GM21390 (cell line): ENCODE measurements around the gene PLPP6.
A peak's percentile ranks its signal among the peaks of the same experiment; 100 is the strongest.

ENCODE experiments used
- ATAC-seq: cut with Tn5 transposase; IDR thresholded peaks from one replicate; pipeline ENCODE4 v1.9.1; 2021; ENCODE audit not compliant: unreplicated experiment

The PLPP6 gene

DNA sequence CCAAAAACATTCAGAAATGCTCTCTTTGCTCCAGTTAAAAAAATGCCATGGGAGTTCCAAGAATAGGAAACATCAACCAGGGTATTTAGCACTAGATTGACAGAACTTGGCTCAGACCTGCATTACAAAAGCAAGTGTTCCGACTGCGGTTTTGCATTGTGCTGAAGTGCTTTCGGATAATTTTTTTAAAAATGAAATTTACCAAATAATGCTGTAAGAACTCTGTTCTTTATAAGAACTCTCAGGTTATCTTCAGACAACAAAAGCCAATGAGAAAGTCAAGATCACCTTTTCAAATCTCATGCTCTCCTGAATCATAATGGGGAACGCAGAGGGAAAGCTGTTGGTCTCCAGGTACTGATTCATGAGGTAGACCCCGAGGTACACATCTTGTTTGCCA lies 483 bp upstream of the PLPP6 start:
- ATAC-seq: no peak

DNA sequence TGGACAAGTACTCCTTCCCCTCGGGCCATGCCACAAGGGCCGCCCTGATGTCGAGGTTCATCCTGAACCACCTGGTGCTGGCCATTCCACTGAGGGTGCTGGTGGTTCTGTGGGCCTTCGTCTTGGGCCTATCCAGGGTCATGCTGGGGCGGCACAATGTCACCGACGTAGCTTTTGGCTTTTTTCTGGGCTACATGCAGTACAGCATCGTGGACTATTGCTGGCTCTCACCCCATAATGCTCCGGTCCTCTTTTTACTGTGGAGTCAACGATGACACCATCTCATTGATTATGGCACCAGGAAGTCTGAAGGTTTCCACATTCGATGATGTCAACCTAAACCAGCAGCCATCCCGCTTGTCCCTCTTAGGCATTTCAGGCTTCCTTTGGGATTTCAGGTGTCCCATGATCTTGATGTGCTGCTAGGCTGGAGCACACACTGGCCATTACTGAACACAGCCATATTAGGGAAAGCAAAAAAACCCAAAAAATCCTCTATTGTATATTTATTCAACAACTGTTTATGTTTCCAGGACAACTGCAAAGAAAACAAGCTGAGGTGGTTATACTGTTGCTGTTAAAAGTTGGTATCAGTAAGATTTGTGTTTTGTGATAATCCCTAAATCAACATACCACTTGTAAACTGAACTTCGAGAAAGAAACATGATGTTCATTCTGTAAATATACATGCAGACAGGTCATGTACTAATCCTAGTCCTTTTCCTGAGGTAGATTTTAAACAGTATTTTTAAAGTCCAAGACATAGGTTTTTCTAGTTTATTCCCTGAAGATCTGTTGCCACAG lies 1.1 kb downstream of the PLPP6 start:
- no peak for ATAC-seq

DNA sequence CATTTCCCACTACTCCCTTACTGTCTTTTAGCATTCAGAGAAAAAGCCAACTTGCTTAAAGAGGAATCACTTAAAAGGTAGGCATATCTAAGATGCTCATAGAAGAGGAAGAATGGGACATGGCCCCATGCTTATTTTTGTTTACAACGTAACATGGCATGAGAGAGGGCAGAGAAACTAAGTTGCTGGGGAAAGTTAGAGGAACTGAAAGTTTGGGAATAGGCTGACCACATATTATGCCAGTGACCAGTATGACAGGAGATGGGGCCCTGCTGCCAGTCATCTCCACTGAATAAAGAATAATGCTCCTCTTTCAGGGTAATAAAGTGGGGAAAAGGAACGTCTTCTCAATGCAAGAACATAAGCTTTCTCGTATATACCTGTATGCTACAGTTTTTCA lies 1.9 kb downstream of the PLPP6 start:
- ATAC-seq: no peak

DNA sequence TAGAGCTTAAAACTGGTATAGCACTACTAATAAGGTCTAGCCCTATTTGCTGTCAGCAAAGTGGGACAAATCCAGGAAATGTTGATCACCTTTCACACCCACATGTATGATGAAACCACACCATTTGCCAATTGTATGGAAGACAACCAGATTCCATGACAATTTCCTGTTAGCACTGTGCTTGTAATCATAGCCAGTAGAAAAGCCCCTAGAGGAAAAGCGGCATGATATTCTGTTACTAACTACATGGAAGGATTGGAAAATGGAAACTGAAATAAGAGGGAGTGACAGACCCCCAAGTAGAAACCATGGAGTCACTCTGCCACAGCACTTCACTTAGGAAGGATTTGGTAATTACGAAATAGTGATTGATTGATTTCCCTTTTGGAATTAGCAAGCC lies 3.3 kb downstream of the PLPP6 start:
- no peak for ATAC-seq

DNA sequence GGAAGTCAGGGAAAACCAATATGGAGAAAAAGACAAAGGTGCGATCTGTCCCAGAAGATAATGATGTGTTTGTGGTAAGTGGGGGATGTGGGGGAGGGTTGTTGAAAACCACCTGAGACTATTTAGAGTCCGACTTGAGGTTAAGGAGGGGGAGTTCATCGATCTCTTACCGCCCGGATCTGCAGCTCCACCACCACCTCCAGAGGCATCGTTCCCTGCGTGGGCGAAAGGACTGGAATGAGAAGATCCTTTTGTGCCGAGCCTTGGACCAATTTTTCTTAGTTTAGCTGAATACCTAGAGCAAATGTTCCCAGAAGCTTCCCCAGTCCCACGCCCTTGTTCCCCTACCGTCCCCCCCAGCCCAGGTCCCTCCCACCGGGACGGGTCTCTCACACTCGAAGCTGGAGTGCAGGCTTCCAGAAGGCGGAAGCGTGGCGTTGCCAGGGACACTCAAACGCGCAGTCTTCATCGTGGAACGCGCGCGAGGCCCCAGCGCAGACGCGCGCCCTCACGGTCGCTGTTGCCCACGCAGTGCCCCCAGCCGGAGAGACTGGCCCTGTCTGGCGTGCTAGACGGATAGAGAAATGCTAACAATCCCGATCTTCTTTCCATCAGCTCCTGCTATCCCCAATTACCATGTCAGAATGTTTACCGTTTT lies 4.1 kb downstream of the PLPP6 start, which contains the start of gene SPATA6L:
SPATA6L (minus strand) TSS at position 439 of the 658 bp plus-strand sequence; CDS start at position 209, 230 bp downstream.
- peak; percentile 38 for ATAC-seq

DNA sequence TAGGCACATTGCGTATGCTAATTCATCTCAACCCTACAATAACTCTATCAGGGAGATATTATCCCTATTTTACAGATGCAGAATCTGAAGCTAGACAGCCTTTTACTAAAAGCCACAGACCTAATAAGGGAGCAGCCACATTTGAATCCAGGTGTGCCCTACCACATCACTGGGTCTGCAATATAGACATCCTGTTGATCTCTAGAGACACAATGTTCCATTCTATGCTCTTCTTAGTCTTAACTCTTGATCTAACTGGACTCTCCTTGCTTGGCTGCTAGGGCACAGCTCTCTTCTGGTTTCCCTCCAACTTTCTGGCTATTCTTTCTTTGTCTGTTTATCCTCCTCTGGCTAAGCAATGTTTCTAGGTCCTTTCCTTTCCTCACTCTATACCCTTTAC lies 5.6 kb downstream of the PLPP6 start:
- no peak for ATAC-seq

DNA sequence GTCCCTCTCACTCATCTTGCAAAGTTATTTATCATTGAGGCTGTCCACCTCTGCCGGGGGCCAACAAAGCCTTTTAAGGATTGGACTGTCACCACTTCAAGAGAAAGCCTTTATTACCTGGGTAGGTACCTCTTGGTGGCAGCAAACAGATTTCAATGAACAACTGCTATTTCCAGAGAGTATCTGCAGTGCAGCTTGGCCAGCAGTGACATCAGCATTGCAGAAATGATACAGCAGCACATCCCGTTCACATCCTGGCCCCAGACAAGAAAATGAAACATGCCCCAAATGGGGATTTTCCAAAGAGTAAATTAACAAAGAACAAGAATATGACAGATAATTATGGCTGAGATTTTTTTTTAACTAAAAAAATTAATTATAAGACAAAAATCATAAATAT lies 6.5 kb downstream of the PLPP6 start:
- no peak for ATAC-seq

DNA sequence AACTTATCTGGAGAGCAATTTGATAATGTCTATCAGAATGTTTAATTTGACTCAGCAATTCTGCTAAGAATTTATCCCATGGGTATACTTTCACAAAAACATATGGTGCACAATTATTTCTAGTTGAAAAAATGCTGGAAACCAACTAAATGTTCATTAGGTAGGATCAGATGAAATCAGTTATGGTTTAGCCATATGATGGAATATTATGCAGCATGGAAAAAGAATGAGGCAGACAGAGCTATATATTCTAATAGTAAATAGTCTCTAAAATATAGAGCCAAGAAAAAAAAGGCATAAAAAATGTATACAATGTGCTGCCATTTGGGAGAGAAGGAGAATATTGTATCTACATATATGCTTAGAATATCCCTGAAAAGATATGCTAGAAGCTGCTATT lies 7.8 kb downstream of the PLPP6 start:
- no peak for ATAC-seq

DNA sequence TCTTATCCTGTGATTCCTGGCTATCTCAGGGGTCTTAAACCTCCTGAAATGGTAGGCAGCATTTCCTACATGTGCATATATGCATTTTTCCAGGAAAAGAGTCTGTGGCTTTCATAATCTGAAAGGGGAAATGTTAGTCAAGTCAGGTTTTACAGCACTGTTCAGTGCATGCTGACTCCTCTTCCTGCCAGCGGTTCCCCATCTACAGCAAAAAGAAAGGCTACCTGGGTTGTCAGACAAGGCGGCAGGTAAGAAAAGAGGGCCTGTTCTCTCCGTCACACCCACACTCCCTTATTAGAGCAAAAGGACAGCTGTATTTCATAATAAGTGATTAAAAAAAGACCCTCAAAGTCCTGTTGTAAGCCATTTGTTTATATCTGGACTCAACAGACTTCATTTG lies 8.5 kb downstream of the PLPP6 start:
- ATAC-seq: no peak

DNA sequence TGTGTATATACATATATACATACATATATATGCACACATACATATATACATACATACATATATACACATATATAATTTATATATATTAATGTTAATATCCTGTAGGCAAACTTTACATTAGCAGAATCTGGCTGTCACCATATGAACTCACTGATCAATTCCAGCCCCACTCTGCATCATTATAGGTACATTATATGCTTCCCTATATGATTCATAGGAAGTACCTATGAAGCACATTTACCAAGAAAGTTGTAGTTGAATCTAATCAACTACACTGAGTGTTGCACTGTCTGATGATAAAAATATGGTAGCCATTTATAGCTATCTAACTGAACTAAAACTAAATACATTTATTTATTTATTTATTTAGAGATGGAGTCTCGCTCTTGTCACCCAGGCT lies 9.6 kb downstream of the PLPP6 start:
- no peak for ATAC-seq

DNA sequence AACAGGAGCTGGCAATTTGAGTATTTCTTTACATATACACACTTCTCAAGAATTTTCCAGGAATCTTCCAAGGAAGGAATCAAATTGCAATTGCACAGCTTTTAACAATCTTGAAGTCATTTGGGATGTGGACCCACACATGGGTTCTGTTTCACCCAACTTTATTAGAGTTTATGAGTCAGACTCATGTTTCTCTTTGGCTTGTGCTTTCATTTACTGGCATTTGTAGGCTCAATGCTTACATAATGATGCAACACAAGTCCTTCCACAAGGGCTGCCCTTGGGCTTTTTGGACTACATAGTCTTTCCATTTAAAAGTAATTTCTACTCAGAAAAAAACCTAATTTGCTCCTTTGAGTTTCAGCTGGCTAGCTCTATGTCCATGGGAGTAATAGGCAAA lies 12.7 kb downstream of the PLPP6 start:
- no peak for ATAC-seq

DNA sequence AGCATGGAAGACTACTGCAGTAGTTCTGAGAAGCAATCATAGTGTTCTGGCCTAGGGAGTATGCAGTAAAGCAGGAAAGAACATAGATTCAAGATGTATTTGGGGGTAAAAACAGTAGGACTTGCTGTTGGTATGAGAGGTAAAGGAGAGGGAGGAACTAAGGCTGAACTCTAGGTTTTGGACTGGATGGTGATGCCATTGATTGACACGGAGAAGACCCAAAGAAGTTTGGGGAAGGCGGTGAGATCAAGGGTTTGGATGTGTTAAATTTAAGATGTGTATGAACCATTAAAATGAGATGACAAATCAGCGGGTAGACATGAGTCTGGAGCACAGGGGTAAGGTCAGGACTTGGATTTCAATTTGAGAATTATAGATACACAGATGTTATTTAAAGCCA lies 15.3 kb downstream of the PLPP6 start:
- ATAC-seq: no peak

DNA sequence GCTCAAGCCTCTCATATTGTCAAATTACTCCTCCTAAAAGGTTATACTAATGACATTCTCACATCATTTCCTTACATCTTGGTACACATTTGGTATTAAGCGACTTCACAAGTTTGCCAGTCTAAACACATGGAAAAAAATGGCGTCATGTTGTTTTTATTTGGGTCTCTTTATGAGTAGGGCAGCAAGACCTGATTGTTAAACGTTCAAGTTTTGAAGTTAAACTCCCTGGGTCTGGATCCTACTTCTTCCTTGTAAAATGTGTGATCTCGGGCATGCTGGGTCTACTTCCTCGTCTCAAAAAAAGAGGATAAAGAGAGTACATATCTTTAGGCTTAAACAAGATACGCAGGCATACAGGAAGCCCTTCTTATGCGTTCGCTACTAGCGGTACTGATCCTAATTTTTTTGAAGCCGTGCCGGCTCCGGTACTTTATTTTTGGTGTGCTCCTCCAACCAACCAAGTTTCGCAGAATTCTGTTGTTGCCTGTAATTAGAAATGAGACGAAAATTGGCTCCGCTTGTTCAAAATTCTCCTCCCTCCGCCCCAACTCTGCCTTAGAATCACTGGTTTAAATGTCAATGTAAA lies 16.7 kb downstream of the PLPP6 start:
- peak; percentile 12 for ATAC-seq

DNA sequence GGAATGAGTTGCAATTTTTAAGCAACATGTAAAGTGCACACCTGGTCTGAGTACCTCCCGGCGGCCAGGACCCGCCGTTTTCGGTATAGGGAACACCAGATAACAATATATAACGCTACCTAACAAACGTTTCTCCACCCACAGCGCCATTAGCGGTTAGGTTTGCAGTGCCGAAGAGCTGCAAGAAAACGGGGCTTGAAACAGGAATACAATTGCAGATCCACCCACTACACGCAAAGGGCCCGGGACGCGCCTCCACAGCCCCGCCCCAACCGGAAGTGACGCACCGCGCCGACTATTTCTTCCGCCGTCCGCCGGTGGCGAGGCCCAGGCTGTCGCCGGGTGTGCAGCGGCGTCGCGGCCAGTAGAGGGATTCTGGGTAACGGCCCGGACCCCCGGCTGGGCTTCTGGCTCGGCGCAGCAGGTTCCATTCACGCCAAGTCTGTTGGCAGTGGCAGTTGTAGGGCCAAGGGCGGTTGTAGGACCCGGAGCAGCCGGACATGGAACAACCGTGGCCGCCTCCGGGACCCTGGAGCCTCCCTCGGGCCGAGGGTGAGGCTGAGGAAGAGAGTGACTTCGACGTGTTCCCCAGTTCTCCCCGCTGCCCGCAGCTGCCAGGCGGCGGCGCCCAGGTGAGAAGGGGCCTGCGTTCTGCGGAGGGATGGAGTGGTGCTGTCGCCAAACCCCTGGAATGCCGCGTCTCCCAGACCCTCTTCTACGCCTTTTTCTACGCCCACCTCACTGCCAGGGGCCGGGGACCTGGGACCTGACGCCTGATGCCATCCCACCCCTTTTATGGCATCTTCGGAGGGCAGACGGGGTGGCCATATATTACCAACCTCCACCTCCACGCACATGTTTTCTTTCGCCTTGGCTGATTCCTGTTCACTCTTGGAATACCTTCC lies 17.4 kb downstream of the PLPP6 start, which contains the start of gene CDC37L1:
CDC37L1 (plus strand) TSS at position 302 of the 905 bp plus-strand sequence; CDS start at position 501, 199 bp downstream.
- peak; percentile 97 for ATAC-seq

DNA sequence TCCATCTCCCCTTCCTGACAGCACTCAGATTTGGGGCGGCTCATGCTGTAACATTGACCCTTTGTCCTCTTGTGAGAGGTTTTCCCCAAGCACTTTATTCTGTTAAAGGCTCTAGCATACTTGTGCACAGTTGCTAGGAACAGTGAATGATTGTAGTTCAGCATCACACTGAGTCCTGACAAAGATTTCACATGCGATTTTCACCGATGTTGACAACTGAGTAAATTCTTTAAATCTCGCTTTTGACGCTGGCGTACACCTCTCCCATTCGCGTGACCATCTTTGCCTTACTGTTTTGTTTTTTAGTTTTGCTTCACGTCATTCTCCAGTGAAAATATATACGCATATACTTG lies 18.1 kb downstream of the PLPP6 start:
- ATAC-seq: no peak

DNA sequence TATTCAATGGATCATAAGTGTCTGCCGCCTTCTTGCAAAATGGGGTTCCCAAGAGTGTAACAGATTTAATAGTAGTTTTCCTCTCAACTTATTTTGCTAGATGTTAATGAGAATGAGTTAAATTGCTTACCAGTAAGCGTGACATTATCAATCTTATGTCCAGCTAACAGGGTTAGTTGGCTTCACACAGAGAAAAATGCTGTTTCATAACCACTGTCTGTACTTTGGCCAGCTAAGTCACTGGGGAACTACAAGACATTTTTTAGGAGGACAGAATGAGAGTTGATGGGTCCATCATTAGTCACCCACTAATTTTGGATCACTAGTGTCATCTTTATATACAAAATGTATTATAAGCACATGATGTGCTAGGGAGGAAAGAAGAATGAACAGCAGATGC lies 18.7 kb downstream of the PLPP6 start:
- ATAC-seq: no peak

DNA sequence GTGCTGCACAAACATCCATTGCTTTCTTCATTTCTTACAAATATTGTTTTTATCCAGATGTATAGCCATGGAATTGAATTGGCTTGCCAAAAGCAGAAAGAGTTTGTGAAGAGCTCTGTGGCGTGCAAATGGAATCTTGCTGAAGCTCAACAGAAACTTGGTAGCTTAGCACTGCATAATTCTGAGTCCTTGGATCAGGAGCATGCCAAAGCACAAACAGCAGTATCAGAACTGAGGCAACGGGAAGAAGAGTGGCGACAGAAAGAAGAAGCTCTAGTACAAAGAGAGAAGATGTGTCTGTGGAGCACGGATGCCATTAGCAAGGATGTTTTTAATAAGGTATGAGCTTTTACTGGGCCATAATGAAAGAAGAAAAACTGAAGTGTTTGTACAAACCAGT lies 22.7 kb downstream of the PLPP6 start:
- ATAC-seq: no peak

DNA sequence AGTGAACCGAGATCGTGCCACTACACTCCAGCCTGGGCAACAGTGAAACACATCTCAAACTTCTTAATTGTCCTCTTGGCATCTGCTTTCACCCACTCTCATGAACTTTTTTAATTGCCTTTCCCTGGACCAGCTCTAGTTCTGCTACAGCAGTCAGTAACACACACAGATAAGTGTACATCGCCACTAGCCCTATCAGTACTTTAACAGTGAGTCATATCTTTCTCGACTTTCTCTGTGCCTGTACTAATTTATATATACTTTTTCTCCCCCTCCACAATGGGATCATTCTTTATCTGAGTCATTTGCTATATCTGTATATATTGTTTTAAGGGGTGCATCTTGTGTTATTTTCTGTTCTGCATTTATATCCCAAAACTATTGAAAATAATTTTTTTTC lies 24.0 kb downstream of the PLPP6 start:
- ATAC-seq: no peak

DNA sequence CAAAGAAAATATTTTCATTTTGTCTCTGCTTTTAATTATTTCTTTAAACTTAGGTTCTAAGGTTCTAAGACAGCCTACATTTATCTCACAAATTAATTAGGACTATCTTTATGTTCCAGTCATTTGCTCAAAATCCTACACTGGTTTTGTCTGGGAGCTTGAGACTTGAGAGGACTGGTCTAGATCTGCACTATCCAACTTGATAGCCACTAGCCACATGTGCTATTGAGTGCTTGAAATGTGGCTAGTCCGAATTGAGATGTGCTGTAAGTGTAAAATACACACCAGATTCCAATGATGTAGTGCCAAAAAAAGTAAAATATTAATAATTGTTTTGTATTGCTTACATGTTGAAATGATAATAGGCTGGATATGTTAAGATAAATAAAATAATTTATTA lies 24.5 kb downstream of the PLPP6 start:
- no peak for ATAC-seq

DNA sequence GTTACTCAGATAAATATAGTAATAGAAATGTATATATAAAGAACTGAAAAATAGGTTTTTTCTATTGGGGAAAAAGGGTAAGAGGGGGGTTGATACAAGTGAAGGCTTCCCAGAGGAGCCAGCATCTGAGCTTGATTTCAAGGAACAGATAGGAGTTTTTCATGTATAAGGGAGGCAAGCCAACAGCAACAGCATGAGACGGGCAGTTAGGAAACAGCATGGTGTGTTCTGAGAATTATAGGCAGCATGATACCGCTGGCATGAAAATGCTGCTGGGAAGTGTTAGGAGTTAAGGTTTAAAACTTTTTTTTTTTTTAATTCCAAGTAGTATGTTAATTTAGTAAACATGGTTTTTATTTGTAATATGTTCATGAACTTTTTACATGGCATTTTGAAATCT lies 26.9 kb downstream of the PLPP6 start:
- no peak for ATAC-seq

DNA sequence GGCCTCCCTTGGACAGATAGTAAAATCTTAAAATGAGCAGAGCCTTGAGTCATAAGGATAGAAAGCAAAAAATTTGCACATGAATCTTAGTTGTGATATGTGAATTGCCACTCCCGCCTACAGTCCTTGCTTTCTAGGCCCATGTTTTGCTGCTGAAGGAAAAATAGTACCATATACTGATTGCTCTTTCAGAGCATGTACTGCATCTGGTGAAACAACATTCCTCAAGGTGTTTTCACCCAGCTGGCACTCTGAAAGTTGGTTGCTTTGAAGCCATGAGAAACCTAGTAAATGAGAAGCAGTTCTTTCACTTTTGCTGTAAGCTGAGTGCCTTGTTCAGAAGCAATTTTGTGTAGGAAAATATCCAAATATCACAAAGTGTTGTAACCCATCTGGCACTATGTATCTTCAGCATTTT lies 27.6 kb downstream of the PLPP6 start:
- peak; percentile 76 for ATAC-seq
